Endothelial cell of umbilical vein (primary cell): ENCODE results near the gene CAMTA1. TPM values are rescaled to one million over a fixed set of nuclear protein-coding genes. Genes with fewer than 3 reads are reported as not detected.

ENCODE experiments used
- BruUV-seq: library from RNA; stranded (reverse); fragments of 400-500 nt; replicated peaks from 2 replicates; lab custom pipeline; 2021; lab: Mats Ljungman, UMichigan
- CTCF ChIA-PET: fragments of 300-600, 350-600 bp; sonication (Branson Sonifier 250); formaldehyde crosslinking; loops from one replicate; lab custom pipeline; 2021; ENCODE audit warnings: antibody characterized with exemption, inconsistent platforms; lab: Charles Lee
- POLR2A ChIA-PET: fragments of 300-600, 350-600 bp; sonication (Branson Sonifier 250); formaldehyde crosslinking; loops from one replicate; lab custom pipeline; 2021; ENCODE audit warnings: antibody characterized with exemption, inconsistent platforms; lab: Charles Lee
- DNase-seq: peaks from one replicate; pipeline ENCODE4 v3.0.0-alpha.2; 2011; ENCODE audit warnings: low read depth, low spot score
- FAIRE-seq: peaks from 2 replicates; lab custom pipeline; 2011; peaks lifted over from hg19 to GRCh38; lab: Jason Lieb, UNC
- H2AFZ ChIP-seq: 2 replicates; pipeline ENCODE4 v1.6.0; 2012; ENCODE audit warnings: low read depth, low read length, control low read depth, inconsistent platforms
- H3K27ac ChIP-seq: 2 replicates; pipeline ENCODE4 v1.5.1; 2011; ENCODE audit warnings: low read depth, mild to moderate bottlenecking, control low read depth, low read length, moderate library complexity; ENCODE audit not compliant: insufficient read depth
- H3K27me3 ChIP-seq, 2 experiments: 2 replicates each; pipeline versions ENCODE4 v1.6.0 to v1.6.1; 2011; ENCODE audit warnings: low read length in 2 of 2, mixed read lengths in 1 of 2; ENCODE audit not compliant: control insufficient read depth in 2 of 2, insufficient read depth in 2 of 2
- H3K36me3 ChIP-seq, 2 experiments: 2 replicates in 1 of 2; 3 replicates in 1 of 2; pipeline ENCODE4 v1.5.1; 2011; ENCODE audit warnings: low read length in 2 of 2, mild to moderate bottlenecking in 1 of 2, moderate library complexity in 1 of 2; ENCODE audit not compliant: control insufficient read depth in 2 of 2, insufficient read depth in 2 of 2; ENCODE audit errors: extremely low read depth in 1 of 2
- H3K4me1 ChIP-seq: 3 replicates; pipeline ENCODE4 v1.5.1; 2011; ENCODE audit warnings: mild to moderate bottlenecking, low read length; ENCODE audit not compliant: control insufficient read depth, insufficient read depth; ENCODE audit errors: extremely low read depth
- H3K4me2 ChIP-seq: 2 replicates; pipeline ENCODE4 v1.6.1; 2011; ENCODE audit warnings: low read length, control low read depth, mixed read lengths; ENCODE audit not compliant: insufficient read depth
- H3K4me3 ChIP-seq, 3 experiments: fragments of 200-600 bp in 1 of 3; sonication (generic), shearing (Covaris generic) in 1 of 3; replicated peaks in 1 of 3; 2 replicates each; pipeline ENCODE4 v1.5.1; 2011 to 2016; ENCODE audit warnings: control low read depth in 3 of 3, low read length in 3 of 3, mild to moderate bottlenecking in 2 of 3, inconsistent platforms in 1 of 3, low read depth in 1 of 3, moderate library complexity in 1 of 3; ENCODE audit not compliant: insufficient read depth in 1 of 3
- H3K79me2 ChIP-seq: 2 replicates; pipeline ENCODE4 v1.6.0; 2012; ENCODE audit warnings: low read length, inconsistent platforms; ENCODE audit not compliant: control insufficient read depth, insufficient read depth
- H3K9ac ChIP-seq: replicated peaks from 2 replicates; pipeline ENCODE3; 2011; ENCODE audit warnings: low read length, control low read depth; ENCODE audit not compliant: insufficient read depth; ENCODE audit errors: extremely low read depth
- H3K9me1 ChIP-seq: replicated peaks from 3 replicates; pipeline ENCODE4 v1.6.0; 2011; ENCODE audit warnings: mild to moderate bottlenecking, low read length; ENCODE audit not compliant: control insufficient read depth, insufficient read depth; ENCODE audit errors: extremely low read depth
- H3K9me3 ChIP-seq: replicated peaks from 2 replicates; pipeline ENCODE4 v1.5.1; 2012; ENCODE audit warnings: low read length, inconsistent platforms; ENCODE audit not compliant: control insufficient read depth, insufficient read depth
- H4K20me1 ChIP-seq: replicated peaks from 2 replicates; pipeline ENCODE3; 2011; ENCODE audit warnings: mild to moderate bottlenecking, low read length; ENCODE audit not compliant: control insufficient read depth, insufficient read depth; ENCODE audit errors: extremely low read depth
- CTCF ChIP-seq, 2 donors: IDR thresholded peaks; 1 replicate in 1 of 2; 2 replicates in 1 of 2; pipeline ENCODE4 v1.5.1; 2011; ENCODE audit warnings: low read length in 2 of 2, mild to moderate bottlenecking in 2 of 2, moderate library complexity in 2 of 2, control low read depth in 1 of 2, inconsistent platforms in 1 of 2, low read depth in 1 of 2; ENCODE audit not compliant: insufficient read depth in 1 of 2; ENCODE audit errors: extremely low read depth in 1 of 2
- EZH2 ChIP-seq: IDR thresholded peaks from 2 replicates; pipeline ENCODE4 v1.6.1; 2012; ENCODE audit warnings: borderline replicate concordance, low read depth, mild to moderate bottlenecking, moderate library complexity, low read length, inconsistent platforms; ENCODE audit not compliant: severe bottlenecking
- FOS ChIP-seq: IDR thresholded peaks from 2 replicates; pipeline ENCODE4 v1.6.1; 2011; ENCODE audit warnings: mild to moderate bottlenecking, low read length, moderate library complexity, borderline replicate concordance; ENCODE audit not compliant: insufficient read depth
- GATA2 ChIP-seq: IDR thresholded peaks from 2 replicates; pipeline ENCODE4 v1.7.0; 2011; ENCODE audit warnings: low read depth, mild to moderate bottlenecking, moderate library complexity, mixed read lengths, low read length; ENCODE audit not compliant: insufficient read length, insufficient read depth
- JUN ChIP-seq: IDR thresholded peaks from 2 replicates; pipeline ENCODE4 v1.6.1; 2011; ENCODE audit warnings: borderline replicate concordance, low read depth; ENCODE audit not compliant: insufficient read length, insufficient read depth
- MAX ChIP-seq: IDR thresholded peaks from 2 replicates; pipeline ENCODE4 v1.6.1; 2011; ENCODE audit not compliant: insufficient read depth, insufficient read length
- MYC ChIP-seq: IDR thresholded peaks from one replicate; pipeline ENCODE4 v1.6.1; 2011; ENCODE audit warnings: mild to moderate bottlenecking, low read depth, low read length
- POLR2A ChIP-seq: IDR thresholded peaks from 2 replicates; pipeline ENCODE4 v1.6.1; 2012; ENCODE audit warnings: low read depth, mild to moderate bottlenecking, control low read depth, low read length
- POLR2AphosphoS5 ChIP-seq: IDR thresholded peaks from 2 replicates; pipeline ENCODE4 v1.6.1; 2012; ENCODE audit warnings: low read depth, mild to moderate bottlenecking, control low read depth, low read length, moderate library complexity; ENCODE audit not compliant: insufficient read depth
- dilution Hi-C: fragments of 300-500 bp; cut with MboI; formaldehyde crosslinking; loops from one replicate; pipeline ENCODE4 v1.15.0; 2019; ENCODE audit warnings: low sequenced_read_pairs; ENCODE audit not compliant: extremely low pct_ligation_motif_present
- intact Hi-C: fragments of 100-400 bp; cut with micrococcal nuclease; formaldehyde crosslinking; loops from one replicate; pipeline ENCODE4 v1.10.0; 2022
- polyA plus RNA-seq, 4 experiments: library from polyadenylated mRNA; depleted of rRNA in 3 of 4; stranded (reverse) in 3 of 4; unstranded in 1 of 4; fragments of >200 nt; gene quantifications; 2 replicates each; pipeline versions ENCODE4 v1.2.1 to v1.2.3, GENCODE V29; 2011 to 2012; ENCODE audit warnings: missing spikeins in 1 of 4
- total RNA-seq: library from RNA; stranded (reverse); gene quantifications from 2 replicates; pipeline ENCODE4 v1.2.3, GENCODE V29; 2021

CAMTA1 gene
- total and polyA plus RNA-seq, 2 donors (not counting 3 experiments of a cell fraction or from before 2014, with no cell fraction given): 50.8 to 92.7 TPM

GRCh38 chr1:7343882-7344281 lies 558.6 kb downstream of the CAMTA1 start:
- intact Hi-C loops: no loop called here
- Histone ChIP-seq H3K4me3 (no peak overlapping the region), H3K9me1 (no peaks in the 10 kb centered on the region), H3K79me2 (no peaks in the 10 kb centered on the region), H3K27me3 (no peaks in the 10 kb centered on the region), H3K27ac (no peak overlapping the region), H3K9me3 (no peaks in the 10 kb centered on the region), H3K4me1 (no peaks in the 10 kb centered on the region), H3K4me2 (no peak overlapping the region), H2AFZ (no peak overlapping the region), H4K20me1 (no peaks in the 10 kb centered on the region), H3K9ac (no peak overlapping the region), H3K36me3 (no peaks in the 10 kb centered on the region)
- TF ChIP-seq MYC: no peak
- TF ChIP-seq GATA2: no peak
- TF ChIP-seq POLR2AphosphoS5: no peak
- no peak for TF ChIP-seq JUN
- TF ChIP-seq MAX: no peak
- TF ChIP-seq FOS: no peak
- TF ChIP-seq EZH2: no peak
- TF ChIP-seq CTCF (IDR thresholded peaks at IDR 0.05; ENCODE audit: extremely low read depth in 1 of 2, insufficient read depth in 1 of 2, low read depth in 1 of 2, low read length in 2 of 2): no peak
- no peak for TF ChIP-seq POLR2A
- ChIA-PET CTCF (no interaction called here), POLR2A (no interaction called here)
- FAIRE-seq (no peak), DNase-seq (no peak)
- BruUV-seq: no TSS peak
- dilution Hi-C loops: no loop called here
